GM18517 (cell line): ENCODE data around the gene BCLAF1.
"Not testable (repeated sequence)": the region's sequence is repeated elsewhere in the genome, so short reads cannot be mapped to it uniquely, and the experiment has no call there.

Experiments
- ATAC-seq: cut with Tn5 transposase; IDR thresholded peaks from one replicate; pipeline ENCODE4 v1.9.1; 2021; ENCODE audit warnings: mild to moderate bottlenecking, moderate library complexity; ENCODE audit not compliant: unreplicated experiment

Gene BCLAF1

GRCh38 chr6:136250686-136251008 lies 39.0 kb downstream of the BCLAF1 start:
- peak; percentile 9 for ATAC-seq

GRCh38 chr6:136249811-136250685 lies 39.6 kb downstream of the BCLAF1 start, which contains the start of gene MTFR2:
Gene MTFR2, minus strand, starts transcription at chr6:136250311. Its CDS starts 1,212 bp downstream, at chr6:136249099.
- ATAC-seq: peak; percentile 97

GRCh38 chr6:136249336-136249735 lies 40.3 kb downstream of the BCLAF1 start:
- ATAC-seq: no peak

- ATAC-seq: no peak
Measured at GRCh38 chr6:136244061-136244616, 45.5 kb downstream of the BCLAF1 start.

- ATAC-seq: no peak
Measured at GRCh38 chr6:136236466-136237293, 53.0 kb downstream of the BCLAF1 start.

- no peak for ATAC-seq
Measured at GRCh38 chr6:136235233-136235564, 54.4 kb downstream of the BCLAF1 start.

GRCh38 chr6:136232701-136233100 lies 56.9 kb downstream of the BCLAF1 start:
- ATAC-seq: no peak

GRCh38 chr6:136230219-136230853 lies 59.3 kb downstream of the BCLAF1 start:
- ATAC-seq: no peak

GRCh38 chr6:136228814-136229213 lies 60.8 kb downstream of the BCLAF1 start:
- no peak for ATAC-seq

- ATAC-seq: no peak
Measured at GRCh38 chr6:136226674-136227377, 62.8 kb downstream of the BCLAF1 start.

- peak; percentile 80 for ATAC-seq
Measured at GRCh38 chr6:136226027-136226673, 63.5 kb downstream of the BCLAF1 start.

- no peak for ATAC-seq
Measured at GRCh38 chr6:136225496-136225895, 64.2 kb downstream of the BCLAF1 start.

GRCh38 chr6:136224974-136225373 lies 64.7 kb downstream of the BCLAF1 start:
- not testable (repeated sequence) for ATAC-seq

- ATAC-seq: no peak
Measured at GRCh38 chr6:136216503-136217401, 72.9 kb downstream of the BCLAF1 start.

- no peak for ATAC-seq
Measured at GRCh38 chr6:136213853-136214252, 75.8 kb downstream of the BCLAF1 start.

GRCh38 chr6:136213012-136213539 lies 76.6 kb downstream of the BCLAF1 start:
- no peak for ATAC-seq

GRCh38 chr6:136212608-136213007 lies 77.0 kb downstream of the BCLAF1 start:
- ATAC-seq: no peak

- no peak for ATAC-seq
Measured at GRCh38 chr6:136210398-136211165, 79.1 kb downstream of the BCLAF1 start.
